Stimulated activated CD8-positive, alpha-beta memory T cell treated with anti-CD3 and anti-CD28 coated beads, Interleukin-4, amount 100 ng/mL, for 1 hour (primary cell): Measurements from ENCODE around the gene ALDH1A1.

Experiments
- DNase-seq, 2 donors: peaks; one replicate each; pipeline ENCODE4 v3.0.0-alpha.2; 2020; ENCODE audit warnings: low read depth in 2 of 2, low spot score in 1 of 2

Gene ALDH1A1

GRCh38 chr9:72919246-72919945 lies 33.5 kb downstream of the ALDH1A1 start:
- DNase-seq: no peak

GRCh38 chr9:72917892-72918509 lies 34.9 kb downstream of the ALDH1A1 start:
- no peak for DNase-seq

- no peak for DNase-seq
Observed at GRCh38 chr9:72915659-72916058, 37.2 kb downstream of the ALDH1A1 start.

GRCh38 chr9:72914750-72915149 lies 38.1 kb downstream of the ALDH1A1 start:
- no peak for DNase-seq

- no peak for DNase-seq
Observed at GRCh38 chr9:72913382-72914009, 39.4 kb downstream of the ALDH1A1 start.

GRCh38 chr9:72912476-72913381 lies 40.1 kb downstream of the ALDH1A1 start:
- no peak for DNase-seq

- DNase-seq: no peak
Observed at GRCh38 chr9:72911816-72912215, 41.0 kb downstream of the ALDH1A1 start.

- DNase-seq: no peak
Observed at GRCh38 chr9:72911247-72911775, 41.5 kb downstream of the ALDH1A1 start.

GRCh38 chr9:72909428-72909827 lies 43.4 kb downstream of the ALDH1A1 start:
- no peak for DNase-seq

GRCh38 chr9:72907421-72907820 lies 45.4 kb downstream of the ALDH1A1 start:
- no peak for DNase-seq

- DNase-seq: no peak
Observed at GRCh38 chr9:72906810-72907209, 46.0 kb downstream of the ALDH1A1 start.

- no peak for DNase-seq
Observed at GRCh38 chr9:72905514-72906480, 47.1 kb downstream of the ALDH1A1 start.

GRCh38 chr9:72904267-72905093 lies 48.4 kb downstream of the ALDH1A1 start:
- DNase-seq: no peak

- DNase-seq: no peak
Observed at GRCh38 chr9:72903103-72903502, 49.8 kb downstream of the ALDH1A1 start.

- no peak for DNase-seq
Observed at GRCh38 chr9:72902268-72902667, 50.6 kb downstream of the ALDH1A1 start.

GRCh38 chr9:72899734-72900477 lies 52.9 kb downstream of the ALDH1A1 start:
- no peak for DNase-seq

GRCh38 chr9:72898784-72899733 lies 53.8 kb downstream of the ALDH1A1 start:
- DNase-seq: no peak
